HT-29 (cell line): Measurements from ENCODE around the gene TNNT2. TPM values are rescaled to one million over a fixed set of nuclear protein-coding genes. Genes with fewer than 3 reads are reported as not detected.

Source experiments
- DNase-seq: peaks from one replicate; pipeline ENCODE4 v3.0.0-alpha.2; 2015; ENCODE audit warnings: low spot score
- total RNA-seq: library from RNA; depleted of rRNA; stranded (reverse); fragments of >200 nt; shearing (Covaris generic); gene quantifications from 2 replicates; pipeline ENCODE4 v1.2.3, GENCODE V29; 2014

The TNNT2 gene
- total RNA-seq, 1 experiment from 2014 or later: 0.46 TPM

DNA sequence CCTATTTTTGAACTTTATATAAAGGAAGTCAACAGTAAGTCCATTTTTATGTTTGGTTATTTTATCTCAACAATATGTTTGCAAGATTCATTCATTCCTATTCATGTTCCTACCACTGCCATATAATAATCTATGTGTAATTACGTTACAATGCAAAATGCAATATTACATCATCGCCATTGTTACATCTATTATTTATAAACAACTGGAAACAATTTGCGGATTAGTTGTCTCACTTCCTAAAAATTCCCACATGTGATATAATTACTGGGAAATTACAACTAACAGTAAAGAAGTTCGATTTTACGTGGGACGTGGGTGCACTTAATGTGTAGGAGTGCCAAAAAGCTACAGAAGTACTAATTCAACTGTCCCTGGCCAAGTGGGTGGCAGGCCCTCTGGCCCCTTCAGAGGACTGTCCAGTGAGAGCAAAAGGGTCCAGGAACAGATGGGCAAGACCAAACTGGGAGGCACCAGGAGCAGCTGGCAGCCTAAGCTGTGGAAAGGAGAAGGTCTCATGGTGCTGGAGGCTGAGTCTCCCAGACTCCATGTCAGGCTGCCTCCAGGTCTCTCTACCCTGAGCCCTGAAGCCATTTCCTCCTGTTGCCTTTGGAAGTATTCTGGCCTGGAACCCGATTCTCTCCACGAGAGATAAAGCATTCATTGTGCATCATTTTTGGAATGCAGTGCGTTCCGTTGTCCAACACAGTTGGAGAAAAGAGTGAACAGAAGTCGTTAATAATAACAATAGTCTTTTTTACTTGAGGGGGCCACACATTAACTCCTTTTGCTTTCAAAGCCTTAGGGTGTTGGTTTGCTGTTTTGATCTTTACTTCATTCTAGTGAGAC is 42.9 kb downstream of the TNNT2 start:
- DNase-seq: no peak

DNA sequence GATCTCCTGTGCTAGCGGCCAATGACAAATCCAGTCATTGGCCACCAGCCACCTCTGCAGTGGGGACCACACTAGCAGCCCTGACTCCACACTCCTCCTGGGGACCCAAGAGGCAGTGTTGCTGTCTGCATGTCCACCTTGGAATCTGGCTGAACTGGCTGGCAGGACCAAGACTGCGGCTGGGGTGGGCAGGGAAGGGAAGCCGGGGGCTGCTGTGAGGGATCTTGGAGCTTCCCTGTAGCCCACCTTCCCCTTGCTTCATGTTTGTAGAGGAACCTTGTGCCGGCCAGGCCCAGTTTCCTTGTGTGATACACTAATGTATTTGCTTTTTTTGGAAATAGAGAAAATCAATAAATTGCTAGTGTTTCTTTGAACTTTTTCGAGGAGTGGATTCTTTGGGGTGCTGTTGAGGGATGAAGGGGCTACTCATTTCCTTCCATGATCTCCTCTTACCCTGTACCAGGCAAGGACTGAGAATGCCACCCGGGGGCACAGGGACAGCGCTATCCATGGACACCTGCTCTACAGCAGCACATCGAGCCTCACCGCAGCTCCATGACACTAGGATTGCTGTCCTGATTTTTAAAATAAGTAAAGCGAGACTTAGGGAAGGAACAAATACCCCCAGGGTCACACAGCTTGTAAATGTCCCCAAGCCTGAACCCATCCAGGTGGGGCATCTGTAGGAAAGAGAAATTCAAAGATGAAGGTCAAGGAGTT is 44.7 kb downstream of the TNNT2 start:
- no peak for DNase-seq

DNA sequence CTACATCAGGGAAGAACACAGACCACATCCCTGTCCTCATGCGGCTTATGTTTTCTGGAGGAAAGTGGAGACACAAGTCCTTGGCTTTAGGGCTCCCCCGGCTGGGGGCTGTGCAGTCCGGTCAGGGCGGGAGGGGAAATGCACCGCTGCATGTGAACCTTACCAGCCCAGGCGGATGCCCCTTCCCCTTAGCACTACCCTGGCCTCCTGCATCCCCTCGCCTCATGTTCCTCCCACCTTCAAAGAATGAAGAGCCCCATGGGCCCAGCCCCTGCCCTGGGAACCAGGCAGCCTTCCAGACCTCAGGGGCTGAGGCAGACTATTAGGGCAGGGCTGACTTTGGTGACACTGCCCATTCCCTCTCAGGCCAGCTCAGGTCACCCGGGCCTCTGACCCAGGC is 45.5 kb downstream of the TNNT2 start:
- no peak for DNase-seq

DNA sequence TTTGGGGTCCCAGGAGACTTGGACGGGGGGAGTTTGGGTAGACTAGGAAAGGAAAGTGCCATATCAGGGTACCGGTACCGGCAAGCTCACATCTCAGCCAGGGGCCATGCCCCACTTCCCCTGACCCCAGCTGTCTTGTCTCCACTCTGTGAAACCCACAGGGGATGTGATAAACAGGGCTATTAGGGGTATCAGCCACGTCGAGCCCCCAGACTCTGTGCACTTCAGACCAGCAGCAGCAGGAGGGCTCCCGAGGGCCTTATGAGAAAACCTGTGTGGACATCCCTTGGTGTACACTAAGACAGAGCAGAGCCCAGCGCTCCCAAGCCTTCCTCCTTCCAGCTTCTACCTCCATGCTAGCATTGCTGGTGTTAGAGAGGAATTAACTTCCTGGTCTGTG is 46.3 kb downstream of the TNNT2 start:
- DNase-seq: no peak

DNA sequence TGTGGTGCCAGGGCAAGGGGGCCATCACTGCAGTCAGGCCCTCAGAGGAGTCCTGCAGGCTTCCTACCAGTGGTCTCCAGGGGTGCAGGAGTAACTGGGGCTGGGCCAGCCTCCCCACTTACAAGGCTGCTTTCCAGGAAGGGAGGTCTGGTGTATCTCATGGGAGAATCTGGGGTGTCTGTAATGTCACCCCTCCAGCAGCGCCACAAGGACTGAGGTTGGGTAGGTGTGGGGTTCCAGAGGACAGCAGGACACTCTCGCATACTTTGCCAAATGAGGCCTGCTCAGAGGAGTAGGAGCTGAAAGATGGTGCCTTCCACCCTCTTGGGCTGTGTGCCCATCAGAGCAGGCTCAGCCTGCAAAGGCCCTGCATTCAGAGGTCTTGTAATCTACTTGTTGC is 46.9 kb downstream of the TNNT2 start:
- DNase-seq: no peak

DNA sequence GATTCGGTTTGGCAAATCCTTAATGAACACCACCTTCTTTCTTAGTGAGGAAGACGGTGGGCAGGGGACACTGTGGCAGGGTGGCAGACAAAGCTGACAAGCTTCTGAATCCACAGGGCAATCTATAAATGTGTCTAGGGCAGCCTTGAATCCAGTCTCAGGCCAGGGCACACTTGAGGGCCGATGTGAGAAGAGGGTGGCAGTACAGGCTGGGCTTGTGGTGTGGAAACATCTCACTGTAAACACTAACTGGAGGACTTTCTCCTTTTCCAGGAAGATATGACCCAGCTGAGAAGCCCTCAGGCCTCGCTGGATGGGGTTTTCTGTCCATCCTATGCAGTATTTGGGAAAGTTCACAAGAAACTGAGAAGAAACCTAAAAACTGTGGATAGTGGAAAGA is 47.7 kb downstream of the TNNT2 start:
- no peak for DNase-seq

DNA sequence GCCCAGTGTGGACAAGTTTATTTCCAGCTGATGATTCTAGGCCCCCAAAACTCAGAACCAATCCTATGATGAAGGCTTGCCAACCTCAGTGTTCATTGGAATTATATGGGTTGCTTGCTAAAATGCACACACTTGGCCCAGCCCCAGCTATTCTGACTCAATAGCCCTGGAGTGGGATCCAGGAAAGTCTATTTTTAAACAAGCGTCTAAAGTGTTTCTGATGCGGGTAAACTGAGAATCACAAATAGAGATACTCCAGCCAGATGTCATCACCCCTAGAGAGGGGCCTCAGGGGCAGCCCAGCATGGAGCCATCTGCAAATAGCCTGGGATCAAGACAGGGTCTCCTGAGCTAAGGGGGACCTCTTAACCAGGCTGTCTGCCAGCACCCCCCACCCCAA is 48.2 kb downstream of the TNNT2 start:
- no peak for DNase-seq

DNA sequence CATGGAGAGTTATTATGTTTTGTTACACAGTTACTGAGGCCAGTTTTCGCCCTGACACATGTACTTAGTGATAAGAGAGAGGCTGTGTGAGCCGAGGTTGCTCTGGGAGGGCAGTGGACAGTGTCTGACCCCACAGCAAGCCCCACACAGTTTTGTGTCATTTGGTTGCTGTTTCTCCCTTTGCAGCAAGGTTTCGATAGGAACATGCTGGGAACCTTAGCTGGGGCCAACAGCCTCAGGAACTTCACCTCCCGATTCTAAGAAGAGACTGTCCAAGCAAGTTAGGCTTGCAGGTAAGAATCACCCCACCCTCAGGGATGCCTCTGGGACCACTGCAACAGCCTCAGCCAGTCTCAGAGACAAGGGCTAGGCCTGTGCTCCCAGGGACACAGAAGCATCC is 48.9 kb downstream of the TNNT2 start:
- no peak for DNase-seq

DNA sequence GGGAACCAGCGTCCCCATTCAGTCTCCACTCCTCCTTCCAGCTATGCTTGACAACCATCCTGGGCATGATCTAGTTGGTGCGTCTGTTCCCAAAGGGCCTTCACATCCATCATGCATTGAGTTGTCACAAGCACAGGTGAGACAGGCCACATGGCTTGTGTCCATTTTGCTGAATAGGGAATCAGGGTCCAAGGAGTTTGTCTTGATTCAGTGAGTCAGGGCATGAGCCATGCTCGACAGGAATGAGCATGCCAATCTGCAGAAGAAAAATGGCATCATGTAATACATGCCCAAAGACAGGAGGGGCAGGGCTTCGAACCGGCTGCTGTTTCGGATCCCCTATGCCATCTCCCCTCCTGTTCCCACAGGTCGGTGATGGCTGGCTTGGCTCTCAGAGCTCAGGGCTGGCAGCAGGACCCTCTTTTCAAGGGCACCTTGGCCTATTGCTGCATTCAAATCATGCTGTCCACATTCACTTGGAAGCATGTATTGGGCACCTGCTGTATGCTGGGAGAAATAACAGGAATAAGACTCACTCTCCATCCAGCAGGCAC is 49.7 kb downstream of the TNNT2 start:
- no peak for DNase-seq

DNA sequence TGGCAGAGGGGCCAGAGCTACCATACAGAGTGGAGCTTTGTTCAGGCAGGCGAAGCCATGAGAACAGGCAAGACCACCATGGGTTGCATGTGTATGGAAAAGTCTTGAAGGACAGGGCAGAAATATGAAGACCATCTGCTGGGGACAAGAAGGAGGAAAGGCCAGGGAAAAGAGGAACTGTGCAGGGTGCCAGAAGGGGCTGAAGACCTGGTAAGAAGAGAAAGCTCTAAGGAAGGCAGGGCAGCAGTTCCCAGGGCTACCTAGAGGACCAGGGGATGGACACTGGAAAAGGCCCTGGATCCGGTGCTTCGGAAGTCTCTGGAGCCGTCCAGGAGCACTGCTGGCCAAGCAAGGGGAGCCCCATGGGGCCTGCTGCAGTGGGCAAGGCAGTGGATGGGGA is 50.8 kb downstream of the TNNT2 start:
- DNase-seq: no peak

DNA sequence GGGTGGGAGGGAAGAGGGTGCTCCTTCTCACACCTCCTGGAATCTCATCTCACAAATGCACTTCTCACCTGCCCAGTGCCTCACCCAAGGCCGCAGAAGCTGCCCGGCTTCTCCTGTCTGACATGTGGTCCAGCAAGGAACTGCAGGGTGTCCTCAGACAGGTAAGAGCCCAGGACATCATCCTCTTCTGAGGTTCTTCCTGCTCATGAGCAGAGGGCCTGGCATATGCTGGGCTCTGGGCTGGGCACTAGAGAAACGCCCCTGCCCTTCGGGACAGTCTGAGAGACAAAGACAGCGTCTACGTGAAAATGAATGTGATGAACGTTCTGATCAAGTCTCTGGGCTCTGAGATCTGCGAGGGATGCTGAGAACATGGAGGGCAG is 51.8 kb downstream of the TNNT2 start:
- DNase-seq: no peak

DNA sequence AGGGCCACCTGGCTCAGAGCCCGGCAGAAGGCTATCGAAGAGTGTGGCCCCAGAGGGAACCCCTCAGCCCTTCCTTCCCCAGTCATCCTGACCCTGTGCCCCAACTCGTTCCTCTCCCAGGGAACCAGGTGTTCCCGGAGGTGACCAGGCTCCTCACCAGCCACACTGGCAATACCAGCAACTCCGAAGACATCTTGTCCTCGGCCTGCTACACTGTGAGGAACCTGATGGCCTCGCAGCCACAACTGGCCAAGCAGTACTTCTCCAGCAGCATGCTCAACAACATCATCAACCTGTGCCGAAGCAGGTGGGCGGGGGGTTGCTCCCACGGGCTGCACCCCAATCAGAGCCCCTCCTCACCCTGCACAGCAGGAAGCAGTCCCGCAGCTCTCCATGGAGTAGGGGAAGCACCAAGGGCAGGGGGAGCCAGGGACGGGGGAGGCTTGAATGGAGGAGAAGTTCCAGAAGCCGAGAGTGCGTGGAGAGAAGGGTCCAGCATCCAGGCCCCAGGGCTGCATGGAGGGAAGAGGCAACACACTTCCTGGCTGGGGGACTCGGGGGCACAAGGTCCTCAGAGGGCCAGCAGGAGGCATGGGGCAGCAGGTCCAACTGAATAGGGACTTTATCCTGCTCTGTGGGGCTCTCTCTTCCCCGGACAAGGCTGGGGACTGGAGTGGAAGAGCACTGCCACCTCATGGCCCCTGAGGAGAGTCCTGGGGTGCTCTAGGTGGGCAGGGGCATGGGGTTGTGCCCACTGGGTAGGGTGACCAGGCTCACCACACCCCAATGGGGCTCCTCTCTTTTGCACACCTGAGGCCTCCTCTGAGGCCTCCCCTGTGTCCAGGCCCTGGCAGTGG is 52.4 kb downstream of the TNNT2 start:
- DNase-seq: no peak

DNA sequence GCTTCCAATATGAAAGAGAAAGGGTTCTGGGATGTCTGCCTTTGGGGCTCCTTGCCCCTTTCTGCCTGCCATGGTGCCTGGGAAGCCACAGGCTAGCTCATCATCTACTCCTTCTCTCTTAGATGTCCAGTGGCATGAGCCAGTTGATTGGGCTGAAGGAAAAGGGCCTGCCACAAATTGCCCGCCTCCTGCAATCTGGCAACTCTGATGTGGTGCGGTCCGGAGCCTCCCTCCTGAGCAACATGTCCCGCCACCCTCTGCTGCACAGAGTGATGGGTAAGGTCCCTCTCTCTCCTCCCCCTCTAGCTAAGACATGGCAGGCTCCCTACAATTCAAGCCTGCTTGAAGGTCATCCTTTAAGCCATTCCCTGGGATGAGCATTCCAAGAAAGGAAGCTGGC is 53.2 kb downstream of the TNNT2 start:
- no peak for DNase-seq

DNA sequence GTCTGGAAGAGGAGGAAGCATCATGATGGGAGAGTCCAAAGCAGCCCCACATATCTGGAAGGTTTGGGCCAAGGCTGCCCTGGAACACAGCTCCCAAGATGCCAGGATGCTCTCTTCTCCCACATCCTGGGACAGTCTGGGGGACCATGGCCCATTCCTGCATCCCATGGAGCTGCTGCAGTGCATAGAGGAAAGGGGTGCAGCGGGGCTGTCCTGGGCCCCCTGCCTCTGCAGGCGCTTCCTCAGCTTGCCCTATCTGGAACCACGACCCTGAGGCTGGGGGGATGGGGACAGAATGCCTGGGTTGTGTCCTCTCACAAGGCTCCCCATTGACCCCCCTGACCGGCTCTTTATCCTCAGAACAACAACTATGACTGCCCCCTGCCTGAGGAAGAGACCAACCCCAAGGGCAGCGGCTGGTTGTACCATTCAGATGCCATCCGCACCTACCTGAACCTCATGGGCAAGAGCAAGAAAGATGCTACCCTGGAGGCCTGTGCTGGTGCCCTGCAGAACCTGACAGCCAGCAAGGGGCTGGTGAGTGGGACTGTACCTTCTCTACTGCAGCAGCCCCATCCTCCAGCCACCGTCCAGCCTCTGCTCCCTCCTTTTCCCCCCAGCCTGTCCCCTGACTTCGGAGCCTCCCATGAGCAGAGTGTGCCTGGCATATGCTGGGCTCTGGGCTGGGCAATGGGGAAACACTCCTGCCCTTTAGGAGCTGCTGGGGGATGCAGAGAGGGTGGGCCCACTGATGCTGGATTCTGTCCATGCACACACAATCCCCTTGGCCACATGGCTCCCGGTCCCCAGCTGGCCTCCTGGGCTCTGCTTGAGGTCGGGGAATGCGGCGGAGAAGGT is 54.6 kb downstream of the TNNT2 start:
- no peak for DNase-seq

DNA sequence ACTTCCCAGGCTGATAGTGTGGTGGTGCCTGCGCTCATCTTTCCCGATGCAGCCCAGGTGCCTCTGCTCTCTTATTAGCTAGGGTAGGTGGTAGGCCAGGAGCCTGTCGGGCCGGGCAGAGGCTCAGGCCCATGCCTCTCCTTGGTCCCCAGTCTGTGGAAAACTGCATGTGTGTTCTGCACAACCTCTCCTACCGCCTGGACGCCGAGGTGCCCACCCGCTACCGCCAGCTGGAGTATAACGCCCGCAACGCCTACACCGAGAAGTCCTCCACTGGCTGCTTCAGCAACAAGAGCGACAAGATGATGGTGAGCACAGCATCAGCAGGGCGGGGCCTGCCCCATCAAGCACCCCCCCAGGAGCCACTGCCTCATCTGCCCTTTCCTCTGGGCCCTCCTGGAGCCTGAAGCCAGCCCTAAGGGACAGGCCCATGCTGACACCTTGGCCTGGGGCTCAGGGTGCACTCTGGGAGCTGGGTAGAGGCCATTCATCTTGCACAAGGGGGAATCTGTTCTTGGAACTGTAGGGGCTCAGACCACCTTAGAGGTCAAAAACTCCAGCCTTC is 55.6 kb downstream of the TNNT2 start:
- no peak for DNase-seq

DNA sequence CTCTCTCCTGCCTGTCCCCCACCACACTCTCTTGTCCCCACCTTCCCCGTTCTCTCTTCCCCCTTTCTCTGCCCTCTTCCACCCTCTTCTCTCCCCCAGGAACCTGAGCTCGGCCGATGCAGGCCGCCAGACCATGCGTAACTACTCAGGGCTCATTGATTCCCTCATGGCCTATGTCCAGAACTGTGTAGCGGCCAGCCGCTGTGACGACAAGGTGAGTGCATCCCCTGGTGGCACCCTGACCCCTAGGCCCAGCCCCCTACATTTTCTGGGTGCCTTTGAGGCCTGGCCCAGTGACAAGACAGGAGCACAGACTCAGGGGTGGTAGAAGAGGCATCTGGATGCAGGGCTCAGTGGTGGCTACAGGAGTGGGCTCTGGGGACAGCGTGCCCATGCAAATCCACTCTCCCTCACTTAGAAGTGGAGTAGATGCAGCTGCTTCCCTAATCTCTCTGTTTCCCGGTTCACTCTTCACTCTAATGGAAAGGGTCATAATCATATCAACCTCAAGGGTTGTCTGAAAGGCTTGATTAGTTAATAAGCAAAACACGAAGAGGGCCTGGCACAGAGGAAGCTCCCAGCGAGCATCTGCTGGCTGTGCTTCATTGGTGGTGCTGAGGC is 57.2 kb downstream of the TNNT2 start:
- DNase-seq: no peak

DNA sequence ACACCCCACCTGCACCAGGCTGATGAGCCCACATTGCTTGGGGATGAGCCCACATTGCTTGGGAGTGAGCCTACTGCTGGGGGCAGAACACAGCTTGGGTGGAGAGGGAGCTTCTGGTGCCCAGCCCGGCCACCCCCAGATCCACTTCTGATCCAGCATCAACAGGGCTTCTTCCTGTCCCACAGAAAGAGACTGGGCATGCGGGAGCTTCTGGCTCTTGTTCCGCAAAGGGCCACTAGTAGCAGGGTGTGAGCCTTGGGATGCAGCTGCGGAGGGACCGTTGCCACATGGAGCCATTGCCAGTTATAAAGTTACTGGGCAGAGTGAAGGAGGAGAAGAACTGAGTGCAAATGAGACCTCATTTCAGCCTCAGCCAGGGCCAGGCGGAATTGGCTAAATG is 57.8 kb downstream of the TNNT2 start:
- DNase-seq: no peak

DNA sequence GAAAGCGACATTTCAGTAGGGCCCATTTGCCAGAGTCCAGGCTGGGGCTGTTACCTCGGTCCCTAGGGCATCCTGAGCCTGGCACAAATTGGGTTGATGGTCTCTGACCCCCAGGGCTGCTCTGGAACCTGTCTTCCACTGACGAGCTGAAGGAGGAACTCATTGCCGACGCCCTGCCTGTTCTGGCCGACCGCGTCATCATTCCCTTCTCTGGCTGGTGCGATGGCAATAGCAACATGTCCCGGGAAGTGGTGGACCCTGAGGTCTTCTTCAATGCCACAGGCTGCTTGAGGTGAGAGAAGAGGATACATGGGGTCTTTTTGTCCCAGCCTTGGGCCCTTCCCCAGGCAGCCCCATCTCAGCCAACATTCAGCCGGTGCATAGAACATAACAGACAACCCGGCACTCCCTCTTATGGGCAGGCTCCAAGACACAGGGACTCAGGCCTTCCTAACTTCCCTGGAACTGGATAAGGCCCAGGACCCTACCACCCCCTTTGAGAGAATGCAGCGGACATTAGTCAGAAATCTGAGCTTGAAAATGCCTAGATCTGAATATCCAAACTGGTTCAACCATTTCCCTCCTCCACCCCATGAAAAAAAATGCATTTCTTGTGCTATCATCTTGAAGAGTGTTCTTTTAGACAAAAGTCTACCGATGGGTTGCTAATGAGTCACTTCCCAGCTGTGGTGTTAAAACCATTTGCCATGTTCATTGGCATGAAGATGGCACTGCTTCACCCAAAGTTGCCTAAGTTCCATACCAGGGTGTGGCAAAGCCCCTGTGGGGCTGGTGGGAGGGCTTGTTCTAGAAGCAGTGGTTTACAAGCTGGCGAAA is 58.8 kb downstream of the TNNT2 start:
- no peak for DNase-seq

DNA sequence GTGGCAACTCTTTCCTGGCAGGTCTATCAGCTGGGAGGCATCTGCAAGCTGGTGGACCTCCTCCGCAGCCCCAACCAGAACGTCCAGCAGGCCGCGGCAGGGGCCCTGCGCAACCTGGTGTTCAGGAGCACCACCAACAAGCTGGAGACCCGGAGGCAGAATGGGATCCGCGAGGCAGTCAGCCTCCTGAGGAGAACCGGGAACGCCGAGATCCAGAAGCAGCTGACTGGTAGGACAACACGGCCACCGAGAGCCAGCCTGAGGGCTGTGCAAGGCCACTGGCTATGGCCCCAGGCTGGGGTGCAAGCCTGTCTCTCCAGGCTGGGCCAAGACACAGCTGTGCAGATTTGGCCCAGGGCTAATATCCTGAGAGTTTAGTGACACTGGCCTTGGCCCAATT is 59.9 kb downstream of the TNNT2 start:
- no peak for DNase-seq
